Fibroblast of gingiva (primary cell): ENCODE results near the gene GABBR1.
A peak's percentile ranks its signal among the peaks of the same experiment; 100 is the strongest.

Experiments used
- DNase-seq: peaks from one replicate; pipeline ENCODE4 v3.0.0-alpha.2; 2011; ENCODE audit warnings: low read depth

The GABBR1 gene

DNA sequence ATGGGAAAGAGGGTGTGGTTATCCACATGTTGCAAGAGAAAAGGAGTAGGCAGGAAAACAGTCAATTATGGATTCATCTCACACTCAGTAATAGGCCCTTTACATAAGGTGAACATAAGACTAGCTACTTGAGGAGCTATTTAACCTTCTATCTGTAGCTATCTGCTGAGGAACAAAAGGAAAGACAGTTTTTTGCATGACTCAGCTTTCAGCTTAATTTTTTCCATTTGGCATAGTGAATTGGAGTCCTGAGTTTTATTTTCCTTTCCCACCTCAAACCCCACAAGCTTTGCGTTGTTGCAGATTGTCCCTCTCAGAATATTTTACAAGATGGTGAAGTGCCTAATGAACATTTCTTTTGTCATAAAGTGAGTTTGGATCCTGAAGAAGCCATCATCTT, 105.9 kb downstream of the GABBR1 start:
- no peak for DNase-seq

DNA sequence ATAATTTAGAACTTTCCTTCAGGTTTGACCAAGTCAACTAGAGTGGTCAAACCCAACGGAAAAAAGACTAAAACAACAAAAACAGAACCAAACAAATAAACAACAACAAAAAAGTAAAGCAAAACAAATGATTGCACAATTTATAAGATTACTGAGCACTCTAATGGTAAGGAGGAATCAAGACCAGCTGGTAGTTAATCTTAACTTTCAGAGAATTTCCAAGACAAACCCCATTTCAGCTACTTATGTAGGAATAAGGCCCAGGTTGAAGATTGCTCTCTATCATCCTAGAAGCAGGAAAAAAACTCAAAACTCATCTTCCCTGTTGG, 107.7 kb downstream of the GABBR1 start:
- no peak for DNase-seq

DNA sequence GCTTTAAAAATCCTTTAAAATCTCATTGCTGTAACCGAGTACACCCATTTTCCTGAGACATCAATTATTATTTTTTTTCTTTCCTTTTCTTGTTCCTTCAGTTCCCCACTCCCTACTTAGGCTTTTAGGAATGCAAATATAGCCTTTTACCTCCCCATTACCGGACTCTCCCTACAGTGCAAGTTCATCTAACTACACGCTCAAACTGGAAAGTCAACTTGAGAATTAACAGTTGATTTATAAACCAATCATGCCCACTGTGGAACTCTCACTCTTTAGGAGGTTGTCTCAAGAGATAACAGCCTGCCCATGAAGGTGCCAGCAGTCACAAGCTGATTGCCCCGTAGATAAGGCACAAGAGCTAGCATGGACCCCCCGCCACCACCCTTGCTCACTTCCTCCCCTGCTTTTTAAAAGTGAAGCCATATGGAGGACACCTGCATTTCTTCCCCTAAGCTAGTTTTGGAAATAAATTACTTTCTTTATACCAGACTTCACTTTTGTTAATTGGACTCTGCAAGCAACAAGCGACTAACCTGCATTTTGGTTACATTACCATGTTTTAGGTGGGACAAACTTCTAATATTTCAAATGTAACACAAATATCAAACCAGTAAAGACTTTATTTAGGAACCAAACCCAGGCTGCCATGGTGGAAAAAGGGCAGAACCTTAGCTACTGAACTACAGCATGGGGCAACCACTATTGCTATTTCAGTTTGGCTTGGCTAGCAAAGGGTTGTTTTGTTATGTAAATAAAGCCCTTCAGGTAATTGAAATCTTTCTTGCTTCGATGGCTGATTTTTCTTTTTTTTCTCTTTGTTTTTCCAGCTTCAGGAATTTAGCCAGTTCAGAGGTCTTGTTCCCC, 108.3 kb downstream of the GABBR1 start:
- DNase-seq = no peak

DNA sequence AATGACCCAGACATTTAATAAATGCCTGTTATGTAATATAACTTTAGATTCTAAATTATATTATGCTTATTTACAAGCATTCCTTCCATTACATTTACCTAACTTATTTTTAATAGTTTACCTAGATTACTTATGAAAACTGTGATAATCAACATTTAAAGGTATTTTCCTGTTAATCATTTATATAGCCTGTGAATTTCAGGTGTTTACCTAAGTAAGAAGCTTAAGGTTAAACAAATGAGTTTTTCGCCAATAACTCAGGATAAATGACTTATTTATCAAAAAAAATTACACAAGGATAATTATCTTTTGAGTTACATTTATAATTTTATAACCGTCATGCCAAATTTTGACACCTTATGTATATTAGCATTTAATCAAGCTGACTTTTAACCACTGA, 108.9 kb downstream of the GABBR1 start:
- no peak for DNase-seq

DNA sequence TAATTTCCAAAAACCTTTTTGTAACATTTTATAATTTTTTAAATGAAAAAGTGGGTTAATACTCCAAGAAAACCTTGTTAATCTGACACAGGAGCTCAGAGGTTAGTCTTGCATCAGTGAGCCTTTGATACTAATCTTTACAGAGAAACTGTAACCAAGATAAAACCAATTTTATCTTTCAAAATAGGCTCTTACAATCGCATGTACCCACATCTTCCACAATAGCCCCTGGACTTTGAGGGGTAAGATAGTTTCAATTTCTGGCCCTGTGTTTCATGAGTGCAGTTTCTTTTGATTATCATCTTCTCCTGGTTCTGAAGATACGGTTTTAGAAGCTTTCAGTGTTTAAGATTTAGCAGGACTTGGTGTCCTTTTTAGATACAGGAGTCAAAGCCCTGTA, 110.8 kb downstream of the GABBR1 start:
- DNase-seq = no peak

DNA sequence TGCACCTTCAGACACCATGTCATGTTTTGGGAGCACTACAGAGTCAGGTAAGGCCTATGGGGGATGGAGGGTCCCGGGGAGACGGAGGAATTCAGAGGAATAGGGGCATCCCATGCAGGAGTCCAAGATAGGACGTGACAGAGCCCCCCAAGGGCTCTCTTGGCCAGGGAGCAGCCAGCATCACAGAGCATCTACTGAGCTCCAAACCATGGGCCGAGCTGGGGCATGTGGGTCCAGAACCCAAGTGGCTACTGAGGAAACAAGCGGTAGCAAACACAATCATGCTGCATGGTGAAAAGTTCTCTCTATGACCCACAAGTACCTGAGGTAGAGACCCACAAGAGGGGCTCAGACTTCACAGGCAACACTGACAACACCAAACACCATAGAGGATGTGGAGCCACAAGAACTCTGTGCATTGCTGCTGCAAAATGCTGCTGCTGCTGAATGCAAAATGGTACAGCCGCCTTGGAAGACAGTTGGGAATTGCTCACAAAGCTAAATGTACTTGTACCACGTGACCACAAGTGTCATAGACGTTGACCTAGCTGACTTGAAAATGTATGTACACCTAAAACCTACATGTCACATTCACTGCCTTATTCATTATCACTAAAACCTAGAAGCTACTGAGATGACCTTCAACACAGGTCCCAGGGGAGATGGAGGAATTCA, 111.8 kb downstream of the GABBR1 start:
- DNase-seq = no peak

DNA sequence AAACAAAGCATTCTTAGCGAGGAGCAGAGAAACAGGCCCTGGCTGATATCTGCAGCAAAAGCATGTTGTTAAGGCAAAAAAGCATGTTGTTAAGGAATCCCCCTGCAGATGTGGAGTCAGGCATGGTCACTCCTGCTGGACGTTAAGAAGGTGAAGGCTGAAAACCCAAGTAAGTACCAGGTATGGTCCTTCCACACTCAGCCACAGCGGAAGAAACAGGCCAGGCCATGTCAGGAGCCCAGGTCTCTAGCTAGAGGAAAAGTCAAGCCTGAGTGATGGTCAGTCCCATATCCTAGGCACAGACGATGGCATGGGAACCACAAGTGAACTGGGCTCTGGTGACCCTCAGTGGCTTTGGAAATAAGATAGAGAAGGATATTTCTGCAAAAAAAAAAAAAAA, 112.8 kb downstream of the GABBR1 start:
- DNase-seq = no peak

DNA sequence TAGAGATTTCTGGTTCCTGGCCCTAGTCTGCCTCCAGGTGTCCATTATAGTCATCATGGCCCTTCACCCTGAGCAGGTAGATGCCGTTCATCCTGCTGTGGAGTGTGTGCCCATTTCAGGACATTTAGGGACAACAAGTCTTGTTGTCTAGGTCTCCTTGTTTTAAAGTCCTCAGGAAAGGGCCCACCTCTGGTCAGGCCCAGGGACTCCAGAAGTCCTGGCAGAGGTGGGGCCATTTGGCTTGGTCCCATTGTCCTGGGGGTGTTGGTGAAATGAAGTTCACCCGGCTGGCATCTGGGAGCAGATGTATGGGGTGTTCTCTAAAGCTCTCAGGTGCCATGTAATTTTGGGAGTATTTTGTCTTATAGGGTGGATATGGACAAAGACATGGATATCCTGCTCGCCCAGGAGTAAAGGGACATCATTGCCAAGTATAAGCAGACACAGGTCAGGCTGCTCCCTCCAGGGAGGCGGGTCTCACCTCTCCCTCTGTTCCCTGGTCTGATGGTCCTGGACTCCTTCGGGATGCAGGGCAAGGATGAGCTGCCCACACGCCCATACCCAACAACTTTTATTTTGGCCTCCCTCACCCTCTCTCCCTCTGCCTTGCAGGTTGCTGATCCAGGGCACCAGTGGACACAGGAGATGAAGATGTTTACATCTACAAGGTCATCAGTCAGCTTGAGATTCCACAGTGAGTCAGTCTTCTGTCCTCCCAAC, 113.5 kb downstream of the GABBR1 start:
- no peak for DNase-seq

DNA sequence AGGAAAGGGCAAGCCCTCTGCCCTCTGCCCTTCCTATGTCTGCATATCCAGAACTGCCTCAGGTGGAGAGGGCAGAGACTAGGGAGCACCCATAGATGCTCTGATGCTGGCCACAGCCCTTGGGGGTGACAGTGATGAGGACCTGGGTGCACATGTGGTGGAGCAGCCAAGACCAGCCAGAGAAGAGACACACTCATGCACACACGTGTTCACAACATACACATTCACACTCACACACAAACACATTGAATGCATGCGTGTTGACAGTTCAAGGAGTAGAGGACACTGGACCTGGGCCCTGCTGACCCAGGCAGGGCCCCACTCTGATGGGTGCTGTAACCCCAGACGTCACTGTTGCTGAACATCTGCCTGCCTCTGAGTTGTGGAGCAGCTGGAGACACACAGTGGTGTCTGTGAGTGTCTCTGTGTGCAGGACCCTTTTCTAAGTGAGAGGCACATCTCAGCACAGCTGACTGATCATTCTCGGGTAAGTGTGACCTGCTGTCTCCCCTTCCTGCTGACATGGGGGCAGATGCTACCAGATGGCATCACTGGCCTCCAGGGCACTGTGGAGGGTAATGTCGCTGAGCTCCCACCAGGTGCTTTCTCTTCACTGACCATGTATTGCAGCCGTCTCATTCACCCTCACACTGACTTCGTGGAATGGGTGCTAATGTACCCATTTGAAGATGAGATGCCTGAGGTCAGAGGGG, 115.1 kb downstream of the GABBR1 start:
- no peak for DNase-seq

DNA sequence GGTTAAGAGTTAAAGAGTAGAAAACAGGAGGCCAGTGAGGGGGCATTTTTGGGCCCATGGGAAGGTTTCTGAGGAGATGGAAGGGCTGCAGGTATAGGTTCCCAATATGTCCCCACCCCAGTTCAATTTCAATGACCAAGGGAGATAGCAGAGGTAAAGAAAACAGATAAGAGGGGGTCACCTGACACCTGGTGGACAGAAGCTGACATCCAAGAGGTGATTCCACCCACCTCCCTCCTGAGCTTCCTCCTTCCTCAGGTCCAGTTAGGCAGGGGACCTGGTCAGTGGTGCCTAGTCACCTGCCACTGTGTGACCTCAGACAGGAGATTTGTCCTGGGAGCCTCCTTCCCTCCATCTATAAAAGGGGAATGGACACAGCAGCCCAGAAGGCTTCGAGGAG, 115.7 kb downstream of the GABBR1 start:
- no peak for DNase-seq

DNA sequence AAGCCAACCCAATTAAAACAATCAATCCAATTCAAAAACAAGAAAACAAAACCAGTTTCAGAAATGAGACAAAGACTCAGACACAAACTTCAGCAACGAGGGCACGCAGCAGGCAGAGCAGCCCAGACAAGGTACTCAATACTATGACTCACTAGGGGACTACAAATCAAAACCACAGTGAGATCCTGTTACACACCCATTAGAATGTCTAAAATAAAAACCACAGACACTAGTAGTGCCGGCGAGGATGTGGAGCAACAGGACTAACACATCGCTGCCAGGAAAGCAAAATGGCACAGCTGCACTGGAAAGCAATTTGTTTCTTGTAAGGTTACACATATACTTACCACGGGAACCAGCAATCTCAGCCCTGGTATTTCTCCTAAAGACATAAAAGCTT, 116.9 kb downstream of the GABBR1 start:
- peak; percentile 31 for DNase-seq

DNA sequence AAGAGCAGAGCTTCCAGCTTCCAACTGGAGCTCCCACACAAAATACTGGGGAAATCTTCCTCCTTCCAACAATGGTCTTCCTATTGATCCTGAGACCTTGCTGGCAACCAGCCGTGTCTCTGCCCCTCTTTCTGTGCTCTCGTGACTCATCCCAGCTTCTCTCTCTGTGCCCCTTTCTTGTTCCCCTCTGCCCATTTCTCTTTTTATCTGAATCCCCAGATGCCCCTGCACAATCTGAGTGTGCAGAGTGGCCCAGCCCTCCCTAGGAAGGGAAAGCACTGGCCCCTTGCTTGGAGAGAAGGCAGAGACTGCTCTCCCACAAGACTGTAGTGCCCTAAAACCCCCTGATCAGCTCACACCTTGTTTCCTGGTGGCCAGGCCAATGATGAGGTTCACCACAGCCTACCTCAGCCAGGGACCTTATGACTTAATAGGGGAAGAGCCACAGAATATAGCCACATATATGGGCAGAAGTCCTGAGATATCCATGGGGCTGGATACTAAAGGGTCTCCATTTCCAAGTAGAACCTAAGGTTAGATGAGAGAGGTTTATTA, 122.2 kb downstream of the GABBR1 start:
- no peak for DNase-seq

DNA sequence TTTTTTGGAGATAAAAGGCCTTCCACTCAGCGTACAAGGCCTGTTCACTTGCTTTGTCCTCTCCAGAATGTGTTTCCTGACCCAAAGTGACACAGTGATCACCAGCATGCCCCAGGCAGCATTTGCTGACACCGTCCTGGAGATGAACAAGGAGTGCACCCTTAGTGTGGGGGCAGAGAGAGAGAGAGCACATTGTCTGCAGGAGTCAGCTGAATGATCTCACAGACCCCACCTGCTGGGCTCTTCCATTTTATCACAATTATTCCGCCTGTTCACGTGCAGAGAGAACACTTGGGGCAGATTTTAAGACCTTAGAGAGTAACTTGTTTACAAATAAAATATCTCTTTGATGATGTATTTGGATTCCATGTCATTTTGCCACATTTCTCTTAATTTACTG, 122.8 kb downstream of the GABBR1 start:
- DNase-seq = no peak
